ENCODE results near the gene TMEM255B. TPM values are rescaled to one million over a fixed set of nuclear protein-coding genes. Genes with fewer than 3 reads are reported as not detected.
A peak's percentile ranks its signal among the peaks of the same experiment; 100 is the strongest.

The TMEM255B gene
- total RNA-seq, 1 donor from 2014 or later: 2.2 TPM

- no peak overlapping the region for H3K4me3 Mint-ChIP-seq
- no peak overlapping the region for H3K27ac Mint-ChIP-seq
- no peaks in the 10 kb centered on the region for H3K4me1 Mint-ChIP-seq (ENCODE audit: low read depth)
- intact Hi-C loops (cut with micrococcal nuclease): no loop called here
- H3K27me3 Mint-ChIP-seq (ENCODE audit: insufficient read depth): no peaks in the 10 kb centered on the region
- H3K36me3 Mint-ChIP-seq (ENCODE audit: low read depth): no peaks in the 10 kb centered on the region
- no peak for DNase-seq (ENCODE audit: low spot score)
- H3K9me3 Mint-ChIP-seq: peaks cover 16% of the 10 kb centered on the region
These were observed 46.5 kb downstream of the TMEM255B start for GRCh38 chr13:113805431-113806103.

- Mint-ChIP-seq H3K27me3 (ENCODE audit: insufficient read depth) (no peaks in the 10 kb centered on the region), H3K4me1 (ENCODE audit: low read depth) (no peaks in the 10 kb centered on the region), H3K4me3 (no peak overlapping the region), H3K36me3 (ENCODE audit: low read depth) (no peaks in the 10 kb centered on the region), H3K27ac (no peak overlapping the region), H3K9me3 (peaks cover 16% of the 10 kb centered on the region)
- intact Hi-C loops (cut with micrococcal nuclease): no loop called here
- no peak for DNase-seq (ENCODE audit: low spot score)
These were observed 47.1 kb downstream of the TMEM255B start for GRCh38 chr13:113806104-113806471.

- intact Hi-C loops (cut with micrococcal nuclease): no loop called here
These were observed 47.5 kb downstream of the TMEM255B start for GRCh38 chr13:113806526-113806925.

GRCh38 chr13:113808058-113808834, 49.2 kb downstream of the TMEM255B start:
- peak overlapping the region; percentile 18 for H3K27ac Mint-ChIP-seq
- no peaks in the 10 kb centered on the region for H3K4me1 Mint-ChIP-seq (ENCODE audit: low read depth)
- intact Hi-C loops (cut with micrococcal nuclease): no loop called here
- peaks cover 16% of the 10 kb centered on the region for H3K9me3 Mint-ChIP-seq
- no peak overlapping the region for H3K4me3 Mint-ChIP-seq
- H3K36me3 Mint-ChIP-seq (ENCODE audit: low read depth): no peaks in the 10 kb centered on the region
- no peaks in the 10 kb centered on the region for H3K27me3 Mint-ChIP-seq (ENCODE audit: insufficient read depth)
- no peak for DNase-seq (ENCODE audit: low spot score)

More at GRCh38 chr13:113806526-113806925, 47.5 kb downstream of the TMEM255B start:
- no peaks in the 10 kb centered on the region for H3K4me1 Mint-ChIP-seq (ENCODE audit: low read depth)
- no peak overlapping the region for H3K4me3 Mint-ChIP-seq
- no peaks in the 10 kb centered on the region for H3K36me3 Mint-ChIP-seq (ENCODE audit: low read depth)
- DNase-seq (ENCODE audit: low spot score): no peak
- no peaks in the 10 kb centered on the region for H3K27me3 Mint-ChIP-seq (ENCODE audit: insufficient read depth)
- H3K27ac Mint-ChIP-seq: no peak overlapping the region
- H3K9me3 Mint-ChIP-seq: peaks cover 16% of the 10 kb centered on the region

- DNase-seq (ENCODE audit: low spot score): no peak
- no peaks in the 10 kb centered on the region for H3K4me1 Mint-ChIP-seq (ENCODE audit: low read depth)
- intact Hi-C loops (cut with micrococcal nuclease): no loop called here
- H3K36me3 Mint-ChIP-seq (ENCODE audit: low read depth): no peaks in the 10 kb centered on the region
- peaks cover 16% of the 10 kb centered on the region for H3K9me3 Mint-ChIP-seq
- H3K27me3 Mint-ChIP-seq (ENCODE audit: insufficient read depth): no peaks in the 10 kb centered on the region
- no peak overlapping the region for H3K27ac Mint-ChIP-seq
- H3K4me3 Mint-ChIP-seq: no peak overlapping the region
These were observed 50.9 kb downstream of the TMEM255B start for GRCh38 chr13:113809934-113810333.

GRCh38 chr13:113810640-113811039, 51.6 kb downstream of the TMEM255B start:
- H3K4me1 Mint-ChIP-seq (ENCODE audit: low read depth): peaks cover 4% of the 10 kb centered on the region
- H3K4me3 Mint-ChIP-seq: no peak overlapping the region
- H3K27me3 Mint-ChIP-seq (ENCODE audit: insufficient read depth): no peaks in the 10 kb centered on the region
- no peaks in the 10 kb centered on the region for H3K36me3 Mint-ChIP-seq (ENCODE audit: low read depth)
- H3K9me3 Mint-ChIP-seq: peaks cover 16% of the 10 kb centered on the region
- intact Hi-C loops (cut with micrococcal nuclease): no loop called here
- no peak overlapping the region for H3K27ac Mint-ChIP-seq
- no peak for DNase-seq (ENCODE audit: low spot score)

GRCh38 chr13:113811081-113811928, 52.3 kb downstream of the TMEM255B start:
- peaks cover 16% of the 10 kb centered on the region for H3K9me3 Mint-ChIP-seq
- no peak overlapping the region for H3K27ac Mint-ChIP-seq
- no peak overlapping the region for H3K4me3 Mint-ChIP-seq
- no peaks in the 10 kb centered on the region for H3K27me3 Mint-ChIP-seq (ENCODE audit: insufficient read depth)
- DNase-seq (ENCODE audit: low spot score): no peak
- H3K36me3 Mint-ChIP-seq (ENCODE audit: low read depth): peaks cover 3% of the 10 kb centered on the region
- peaks cover 11% of the 10 kb centered on the region for H3K4me1 Mint-ChIP-seq (ENCODE audit: low read depth)
- intact Hi-C loops (cut with micrococcal nuclease): no loop called here

GRCh38 chr13:113812178-113813040, 53.4 kb downstream of the TMEM255B start:
- Mint-ChIP-seq H3K4me1 (ENCODE audit: low read depth) (peaks cover 19% of the 10 kb centered on the region), H3K27me3 (ENCODE audit: insufficient read depth) (no peaks in the 10 kb centered on the region), H3K36me3 (ENCODE audit: low read depth) (peaks cover 6% of the 10 kb centered on the region), H3K4me3 (no peak overlapping the region), H3K9me3 (peaks cover 16% of the 10 kb centered on the region), H3K27ac (no peak overlapping the region)
- no peak for DNase-seq (ENCODE audit: low spot score)
- intact Hi-C loops (cut with micrococcal nuclease): no loop called here

- H3K27me3 Mint-ChIP-seq (ENCODE audit: insufficient read depth): no peaks in the 10 kb centered on the region
- intact Hi-C loops (cut with micrococcal nuclease): no loop called here
- no peak overlapping the region for H3K4me3 Mint-ChIP-seq
- DNase-seq (ENCODE audit: low spot score): no peak
- peaks cover 11% of the 10 kb centered on the region for H3K9me3 Mint-ChIP-seq
- H3K27ac Mint-ChIP-seq: no peak overlapping the region
- peaks cover 22% of the 10 kb centered on the region for H3K4me1 Mint-ChIP-seq (ENCODE audit: low read depth)
- peaks cover 8% of the 10 kb centered on the region for H3K36me3 Mint-ChIP-seq (ENCODE audit: low read depth)
These were observed 54.2 kb downstream of the TMEM255B start for GRCh38 chr13:113813070-113813748.

- no peak for DNase-seq (ENCODE audit: low spot score)
- intact Hi-C loops (cut with micrococcal nuclease): no loop called here
- Mint-ChIP-seq H3K27me3 (ENCODE audit: insufficient read depth) (no peaks in the 10 kb centered on the region), H3K4me3 (no peak overlapping the region), H3K4me1 (ENCODE audit: low read depth) (peaks cover 22% of the 10 kb centered on the region), H3K27ac (no peak overlapping the region), H3K36me3 (ENCODE audit: low read depth) (peaks cover 8% of the 10 kb centered on the region), H3K9me3 (peaks cover 5% of the 10 kb centered on the region)
These were observed 54.9 kb downstream of the TMEM255B start for GRCh38 chr13:113813749-113814434.

- no peaks in the 10 kb centered on the region for H3K27me3 Mint-ChIP-seq (ENCODE audit: insufficient read depth)
- H3K27ac Mint-ChIP-seq: no peak overlapping the region
- H3K9me3 Mint-ChIP-seq: peaks cover 4% of the 10 kb centered on the region
- H3K4me1 Mint-ChIP-seq (ENCODE audit: low read depth): peaks cover 22% of the 10 kb centered on the region
- intact Hi-C loops (cut with micrococcal nuclease): no loop called here
- peaks cover 8% of the 10 kb centered on the region for H3K36me3 Mint-ChIP-seq (ENCODE audit: low read depth)
- no peak for DNase-seq (ENCODE audit: low spot score)
- no peak overlapping the region for H3K4me3 Mint-ChIP-seq
These were observed 55.4 kb downstream of the TMEM255B start for GRCh38 chr13:113814435-113814821.

Data from activated T-helper 1 cell treated with anti-CD3 and anti-CD28 coated beads, Interleukin-12 subunit alpha, Interleukin-12 subunit beta, Interleukin-2, Interleukin-4 antibody, amounts not matched to agents 30 ng/mL and 10 ng/mL and 1 ng/mL, durations not matched to agents 14 hours and 24 hours and 36 hours (primary cell).